Suprapubic skin (tissue), 3 donors: ENCODE data around the gene E2F3.

Source experiments
- POLR2A ChIP-seq, 2 donors: fragments of 450-650 bp; IDR thresholded peaks; one replicate each; pipeline ENCODE4 v1.6.1; 2017; ENCODE audit warnings: antibody characterized with exemption in 2 of 2, mild to moderate bottlenecking in 2 of 2, moderate library complexity in 2 of 2
- TF ChIP-seq, protein P1 (sequence below), 2 donors: fragments of 200-600 bp in 1 of 2; fragments of 450-650 bp in 1 of 2; sonication (generic) in 1 of 2; IDR thresholded peaks; one replicate each; pipeline ENCODE4 v1.5.1; 2016 to 2019; ENCODE audit warnings: antibody characterized with exemption in 2 of 2, mild to moderate bottlenecking in 1 of 2, moderate library complexity in 1 of 2

GRCh38 chr6:20365456-20365855 is 36.2 kb upstream of the E2F3 start:
- TF ChIP-seq, protein P1, sequence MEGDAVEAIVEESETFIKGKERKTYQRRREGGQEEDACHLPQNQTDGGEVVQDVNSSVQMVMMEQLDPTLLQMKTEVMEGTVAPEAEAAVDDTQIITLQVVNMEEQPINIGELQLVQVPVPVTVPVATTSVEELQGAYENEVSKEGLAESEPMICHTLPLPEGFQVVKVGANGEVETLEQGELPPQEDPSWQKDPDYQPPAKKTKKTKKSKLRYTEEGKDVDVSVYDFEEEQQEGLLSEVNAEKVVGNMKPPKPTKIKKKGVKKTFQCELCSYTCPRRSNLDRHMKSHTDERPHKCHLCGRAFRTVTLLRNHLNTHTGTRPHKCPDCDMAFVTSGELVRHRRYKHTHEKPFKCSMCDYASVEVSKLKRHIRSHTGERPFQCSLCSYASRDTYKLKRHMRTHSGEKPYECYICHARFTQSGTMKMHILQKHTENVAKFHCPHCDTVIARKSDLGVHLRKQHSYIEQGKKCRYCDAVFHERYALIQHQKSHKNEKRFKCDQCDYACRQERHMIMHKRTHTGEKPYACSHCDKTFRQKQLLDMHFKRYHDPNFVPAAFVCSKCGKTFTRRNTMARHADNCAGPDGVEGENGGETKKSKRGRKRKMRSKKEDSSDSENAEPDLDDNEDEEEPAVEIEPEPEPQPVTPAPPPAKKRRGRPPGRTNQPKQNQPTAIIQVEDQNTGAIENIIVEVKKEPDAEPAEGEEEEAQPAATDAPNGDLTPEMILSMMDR (IDR thresholded peaks at IDR 0.05) = no peak
- TF ChIP-seq POLR2A (IDR thresholded peaks at IDR 0.05) = no peak
